ENCODE measurements around the gene CFAP221.
A peak's percentile ranks its signal among the peaks of the same experiment; 100 is the strongest.

Gene CFAP221

GRCh38 chr2:119647440-119648169 lies 103.4 kb downstream of the CFAP221 start:
- no peaks in the 10 kb centered on the region for H3K9me3 ChIP-seq (replicated peaks; ENCODE audit: insufficient read depth, low read length)
- H3K4me2 ChIP-seq (ENCODE audit: low read depth, low read length), result no peak overlapping the region
- no peaks in the 10 kb centered on the region for H4K20me1 ChIP-seq (ENCODE audit: insufficient read depth, low read length)
- H3K9ac ChIP-seq (ENCODE audit: low read length), result no peak overlapping the region
- no peak for TF ChIP-seq EZH2phosphoT487 (IDR thresholded peaks at IDR 0.05; ENCODE audit: low read length)
- no peak for TF ChIP-seq CTCF (IDR thresholded peaks at IDR 0.05; ENCODE audit: low read length)
- no peak for TF ChIP-seq EZH2 (optimal IDR thresholded peaks at IDR 0.05; ENCODE audit: low read depth, low read length)
- H3K36me3 ChIP-seq (replicated peaks; ENCODE audit: insufficient read depth, low read length), result no peaks in the 10 kb centered on the region
- no peaks in the 10 kb centered on the region for H3K79me2 ChIP-seq (ENCODE audit: low read length)
- no peak overlapping the region for H2AFZ ChIP-seq (ENCODE audit: low read length)
- no peaks in the 10 kb centered on the region for H3K27me3 ChIP-seq (replicated peaks; ENCODE audit: insufficient read depth, low read length)
- no peak overlapping the region for H3K27ac ChIP-seq (ENCODE audit: low read length)
- H3K9me2 ChIP-seq (replicated peaks; ENCODE audit: insufficient read depth, low read length), result no peaks in the 10 kb centered on the region
- no peaks in the 10 kb centered on the region for H3F3A ChIP-seq (ENCODE audit: insufficient read depth, low read length)
- H3K4me1 ChIP-seq (ENCODE audit: low read length), result peaks cover 5% of the 10 kb centered on the region
- DNase-seq, result peak; percentile 23
- H3K4me3 ChIP-seq (ENCODE audit: low read length), result no peak overlapping the region

- Histone ChIP-seq H4K20me1 (ENCODE audit: insufficient read depth, low read length) (no peaks in the 10 kb centered on the region), H3K79me2 (ENCODE audit: low read length) (no peaks in the 10 kb centered on the region), H3K36me3 (replicated peaks; ENCODE audit: insufficient read depth, low read length) (no peaks in the 10 kb centered on the region), H3K27ac (ENCODE audit: low read length) (no peak overlapping the region), H3K4me1 (ENCODE audit: low read length) (peaks cover 5% of the 10 kb centered on the region), H3K4me2 (ENCODE audit: low read depth, low read length) (no peak overlapping the region), H2AFZ (ENCODE audit: low read length) (no peak overlapping the region), H3K9me3 (replicated peaks; ENCODE audit: insufficient read depth, low read length) (no peaks in the 10 kb centered on the region), H3K9ac (ENCODE audit: low read length) (no peak overlapping the region), H3K27me3 (replicated peaks; ENCODE audit: insufficient read depth, low read length) (no peaks in the 10 kb centered on the region), H3K4me3 (ENCODE audit: low read length) (no peak overlapping the region), H3F3A (ENCODE audit: insufficient read depth, low read length) (no peaks in the 10 kb centered on the region), H3K9me2 (replicated peaks; ENCODE audit: insufficient read depth, low read length) (no peaks in the 10 kb centered on the region)
- TF ChIP-seq EZH2phosphoT487 (IDR thresholded peaks at IDR 0.05; ENCODE audit: low read length) (no peak), EZH2 (optimal IDR thresholded peaks at IDR 0.05; ENCODE audit: low read depth, low read length) (no peak), CTCF (IDR thresholded peaks at IDR 0.05; ENCODE audit: low read length) (no peak)
- DNase-seq, result no peak
These were observed 105.2 kb downstream of the CFAP221 start for GRCh38 chr2:119649364-119649917.

DNA sequence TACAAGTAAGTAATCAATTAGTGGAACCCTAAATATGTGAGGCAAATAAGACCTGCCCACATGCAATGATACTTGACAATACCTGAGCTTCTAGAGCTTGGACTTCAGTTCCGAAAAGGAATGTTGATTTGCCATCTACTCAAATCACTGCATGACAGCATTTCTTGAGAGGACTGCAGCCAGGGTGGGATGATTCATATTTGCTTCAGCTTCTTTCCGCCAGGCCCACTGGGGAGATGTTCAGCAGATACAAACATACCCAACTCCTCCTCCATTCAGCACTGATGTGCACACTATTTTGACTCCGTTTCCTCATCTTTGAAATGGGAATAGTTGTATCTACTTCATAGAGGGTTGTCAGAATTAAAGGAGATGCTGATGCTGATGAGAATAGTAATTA lies 106.0 kb downstream of the CFAP221 start:
- Histone ChIP-seq H3K4me3 (ENCODE audit: low read length) (no peak overlapping the region), H3F3A (ENCODE audit: insufficient read depth, low read length) (no peaks in the 10 kb centered on the region), H3K27ac (ENCODE audit: low read length) (no peak overlapping the region), H2AFZ (ENCODE audit: low read length) (no peak overlapping the region), H4K20me1 (ENCODE audit: insufficient read depth, low read length) (no peaks in the 10 kb centered on the region), H3K79me2 (ENCODE audit: low read length) (no peaks in the 10 kb centered on the region), H3K4me1 (ENCODE audit: low read length) (peaks cover 5% of the 10 kb centered on the region), H3K9me2 (replicated peaks; ENCODE audit: insufficient read depth, low read length) (no peaks in the 10 kb centered on the region), H3K4me2 (ENCODE audit: low read depth, low read length) (no peak overlapping the region), H3K36me3 (replicated peaks; ENCODE audit: insufficient read depth, low read length) (no peaks in the 10 kb centered on the region), H3K27me3 (replicated peaks; ENCODE audit: insufficient read depth, low read length) (no peaks in the 10 kb centered on the region), H3K9ac (ENCODE audit: low read length) (no peak overlapping the region), H3K9me3 (replicated peaks; ENCODE audit: insufficient read depth, low read length) (no peaks in the 10 kb centered on the region)
- TF ChIP-seq CTCF (IDR thresholded peaks at IDR 0.05; ENCODE audit: low read length) (no peak), EZH2 (optimal IDR thresholded peaks at IDR 0.05; ENCODE audit: low read depth, low read length) (no peak), EZH2phosphoT487 (IDR thresholded peaks at IDR 0.05; ENCODE audit: low read length) (no peak)
- no peak for DNase-seq
